Measurements from ENCODE around the gene SCYGR6.

DNA sequence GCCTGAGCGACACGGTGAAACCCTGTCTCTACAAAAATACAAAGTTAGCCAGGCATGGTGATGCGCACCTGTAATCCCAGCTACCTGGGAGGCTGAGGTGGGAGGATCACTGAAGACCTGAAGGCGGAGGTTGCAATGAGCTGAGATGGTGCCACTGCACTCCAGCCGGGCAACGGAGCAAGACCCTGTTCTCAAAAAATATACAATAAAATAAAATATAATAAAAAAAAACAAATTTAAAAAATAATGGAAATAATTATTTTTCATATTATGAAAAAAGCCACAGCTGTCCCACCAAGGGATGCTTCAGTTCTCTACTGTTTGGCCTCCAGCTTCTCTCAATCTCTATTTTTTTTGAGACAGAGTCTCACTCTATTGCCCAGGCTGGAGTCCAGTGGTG lies 17.2 kb downstream of the SCYGR6 start:
- TF ChIP-seq TAF1 (IDR thresholded peaks at IDR 0.05; ENCODE audit: borderline replicate concordance, low read depth, low read length) (no peak), POLR2A (IDR thresholded peaks at IDR 0.05; ENCODE audit: low read depth, low read length) (no peak)
